Measurements from ENCODE around the gene TRAPPC6A. TPM values are rescaled to one million over a fixed set of nuclear protein-coding genes. Genes with fewer than 3 reads are reported as not detected.

TRAPPC6A gene
- total RNA-seq, 1 donor from 2014 or later, result 42.8 TPM

- H3K27me3 Mint-ChIP-seq (ENCODE audit: low read depth), result no peaks in the 10 kb centered on the region
- no peak for TF ChIP-seq CTCF (IDR thresholded peaks at IDR 0.05; ENCODE audit: unreplicated experiment)
Observed at GRCh38 chr19:45130888-45131615, 47.0 kb downstream of the TRAPPC6A start.

GRCh38 chr19:45130236-45130635 lies 47.8 kb downstream of the TRAPPC6A start:
- H3K4me1 Mint-ChIP-seq, result no peaks in the 10 kb centered on the region
- no peak overlapping the region for H3K4me3 Mint-ChIP-seq
- H3K36me3 Mint-ChIP-seq, result no peaks in the 10 kb centered on the region
- TF ChIP-seq CTCF (IDR thresholded peaks at IDR 0.05; ENCODE audit: unreplicated experiment), result no peak
- no peaks in the 10 kb centered on the region for H3K27me3 Mint-ChIP-seq (ENCODE audit: low read depth)
- no peak overlapping the region for H3K27ac Mint-ChIP-seq
- no peaks in the 10 kb centered on the region for H3K9me3 Mint-ChIP-seq
- no peak for DNase-seq (ENCODE audit: low spot score in 2 of 2, unreplicated experiment in 2 of 2)

More at GRCh38 chr19:45130888-45131615, 47.0 kb downstream of the TRAPPC6A start:
- Mint-ChIP-seq H3K36me3 (no peaks in the 10 kb centered on the region), H3K9me3 (no peaks in the 10 kb centered on the region), H3K4me3 (no peak overlapping the region), H3K4me1 (no peaks in the 10 kb centered on the region), H3K27ac (no peak overlapping the region)
- no peak for DNase-seq (ENCODE audit: low spot score in 2 of 2, unreplicated experiment in 2 of 2)

DNA sequence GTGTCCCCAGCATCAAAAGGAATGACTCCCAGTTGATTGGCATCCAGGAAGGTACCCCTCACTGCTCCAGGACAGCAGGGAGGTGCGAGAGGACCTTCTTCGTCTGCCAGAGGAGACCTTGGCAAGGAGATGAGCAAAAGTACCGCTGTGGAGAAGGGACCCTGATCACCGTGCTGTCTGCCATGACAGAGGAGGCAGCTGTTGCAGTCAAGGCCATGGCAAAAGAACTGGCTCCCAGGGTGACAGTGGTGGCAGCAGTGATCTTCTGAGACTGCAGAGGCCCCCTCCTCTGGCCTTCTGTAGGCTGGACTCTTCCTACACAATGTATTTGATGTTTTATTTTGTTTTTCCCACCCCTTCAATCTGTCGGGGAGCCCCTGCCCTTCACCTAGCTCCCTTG lies 49.2 kb downstream of the TRAPPC6A start:
- DNase-seq (ENCODE audit: low spot score in 2 of 2, unreplicated experiment in 2 of 2), result no peak
- Mint-ChIP-seq H3K9me3 (no peaks in the 10 kb centered on the region), H3K27me3 (ENCODE audit: low read depth) (no peaks in the 10 kb centered on the region), H3K27ac (no peak overlapping the region), H3K36me3 (no peaks in the 10 kb centered on the region), H3K4me3 (no peak overlapping the region), H3K4me1 (peaks cover 6% of the 10 kb centered on the region)
- TF ChIP-seq CTCF (IDR thresholded peaks at IDR 0.05; ENCODE audit: unreplicated experiment), result no peak

DNA sequence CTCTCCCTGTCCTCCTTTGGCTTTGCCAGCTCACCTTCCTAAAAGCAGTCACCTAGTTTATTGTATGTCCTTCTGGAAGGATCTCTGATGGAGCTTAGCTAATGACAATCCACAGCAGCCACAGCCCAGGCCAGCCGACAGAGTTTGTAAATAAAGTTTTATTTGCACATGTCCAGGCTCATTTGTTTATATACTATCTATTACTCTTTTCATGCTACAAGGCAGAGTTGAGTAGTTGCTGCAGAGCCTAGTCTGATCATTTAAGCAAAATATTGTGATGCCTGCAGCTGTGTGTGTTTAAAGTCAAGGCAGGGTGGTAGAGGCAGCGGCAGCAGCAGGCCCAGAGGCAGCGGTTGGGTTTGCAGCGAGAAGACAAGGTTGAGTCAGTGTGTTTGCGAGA lies 49.9 kb downstream of the TRAPPC6A start:
- DNase-seq (ENCODE audit: low spot score in 2 of 2, unreplicated experiment in 2 of 2), result no peak
- no peaks in the 10 kb centered on the region for H3K27me3 Mint-ChIP-seq (ENCODE audit: low read depth)
- H3K4me3 Mint-ChIP-seq, result no peak overlapping the region
- H3K36me3 Mint-ChIP-seq, result no peaks in the 10 kb centered on the region
- TF ChIP-seq CTCF (IDR thresholded peaks at IDR 0.05; ENCODE audit: unreplicated experiment), result no peak
- H3K4me1 Mint-ChIP-seq, result peaks cover 12% of the 10 kb centered on the region
- no peak overlapping the region for H3K27ac Mint-ChIP-seq
- no peaks in the 10 kb centered on the region for H3K9me3 Mint-ChIP-seq

- Mint-ChIP-seq H3K27me3 (ENCODE audit: low read depth) (no peaks in the 10 kb centered on the region), H3K36me3 (no peaks in the 10 kb centered on the region), H3K27ac (no peak overlapping the region), H3K4me3 (no peak overlapping the region), H3K4me1 (peaks cover 25% of the 10 kb centered on the region), H3K9me3 (no peaks in the 10 kb centered on the region)
- DNase-seq (ENCODE audit: low spot score in 2 of 2, unreplicated experiment in 2 of 2), result no peak
- TF ChIP-seq CTCF (IDR thresholded peaks at IDR 0.05; ENCODE audit: unreplicated experiment), result no peak
Observed at GRCh38 chr19:45126654-45127053, 51.4 kb downstream of the TRAPPC6A start.
